Lower leg skin (tissue), 3 donors: ENCODE data around the gene TRIM71.

Source experiments
- CTCF ChIP-seq, 3 donors: fragments of 450-650 bp; IDR thresholded peaks; one replicate each; pipeline ENCODE4 v1.5.1; 2016; ENCODE audit warnings: antibody characterized with exemption in 3 of 3, mild to moderate bottlenecking in 3 of 3, moderate library complexity in 2 of 3
- POLR2A ChIP-seq, 2 donors: fragments of 450-650 bp; IDR thresholded peaks; one replicate each; pipeline ENCODE4 v1.6.1; 2016 to 2017; ENCODE audit warnings: antibody characterized with exemption in 2 of 2, mild to moderate bottlenecking in 1 of 2, moderate library complexity in 1 of 2

- TF ChIP-seq CTCF (IDR thresholded peaks at IDR 0.05) = no peak
- no peak for TF ChIP-seq POLR2A (IDR thresholded peaks at IDR 0.05)
Observed at GRCh38 chr3:32841341-32841740, 23.5 kb downstream of the TRIM71 start.
